HL-60 (cell line): Measurements from ENCODE around the gene WFDC11.
"Not testable (repeated sequence)": the region's sequence is repeated elsewhere in the genome, so short reads cannot be mapped to it uniquely, and the experiment has no call there.

Experiments used
- GABPA ChIP-seq: IDR thresholded peaks from 2 replicates; pipeline ENCODE4 v1.6.1; 2012; ENCODE audit warnings: low read depth
- POLR2AphosphoS5 ChIP-seq: IDR thresholded peaks from 2 replicates; pipeline ENCODE4 v1.6.1; 2012; ENCODE audit warnings: low read depth
- TF ChIP-seq, protein P1 (sequence below): IDR thresholded peaks from one replicate; pipeline ENCODE4 v1.5.1; 2011; ENCODE audit warnings: low read length, control low read depth, inconsistent platforms; ENCODE audit not compliant: insufficient read depth

DNA sequence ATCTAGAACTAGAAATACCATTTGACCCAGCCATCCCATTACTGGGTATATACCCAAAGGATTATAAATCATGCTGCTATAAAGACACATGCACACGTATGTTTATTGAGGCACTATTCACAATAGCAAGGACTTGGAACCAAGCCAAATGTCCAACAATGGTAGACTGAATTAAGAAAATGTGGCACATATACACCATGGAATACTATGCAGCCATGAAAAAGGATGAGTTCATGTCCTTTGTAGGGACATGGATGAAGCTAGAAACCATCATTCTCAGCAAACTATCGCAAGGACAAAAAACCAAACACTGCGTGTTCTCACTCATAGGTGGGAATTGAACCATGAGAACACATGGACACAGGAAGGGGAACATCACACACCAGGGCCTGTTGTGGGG is 13.0 kb downstream of the WFDC11 start:
- TF ChIP-seq, protein P1, sequence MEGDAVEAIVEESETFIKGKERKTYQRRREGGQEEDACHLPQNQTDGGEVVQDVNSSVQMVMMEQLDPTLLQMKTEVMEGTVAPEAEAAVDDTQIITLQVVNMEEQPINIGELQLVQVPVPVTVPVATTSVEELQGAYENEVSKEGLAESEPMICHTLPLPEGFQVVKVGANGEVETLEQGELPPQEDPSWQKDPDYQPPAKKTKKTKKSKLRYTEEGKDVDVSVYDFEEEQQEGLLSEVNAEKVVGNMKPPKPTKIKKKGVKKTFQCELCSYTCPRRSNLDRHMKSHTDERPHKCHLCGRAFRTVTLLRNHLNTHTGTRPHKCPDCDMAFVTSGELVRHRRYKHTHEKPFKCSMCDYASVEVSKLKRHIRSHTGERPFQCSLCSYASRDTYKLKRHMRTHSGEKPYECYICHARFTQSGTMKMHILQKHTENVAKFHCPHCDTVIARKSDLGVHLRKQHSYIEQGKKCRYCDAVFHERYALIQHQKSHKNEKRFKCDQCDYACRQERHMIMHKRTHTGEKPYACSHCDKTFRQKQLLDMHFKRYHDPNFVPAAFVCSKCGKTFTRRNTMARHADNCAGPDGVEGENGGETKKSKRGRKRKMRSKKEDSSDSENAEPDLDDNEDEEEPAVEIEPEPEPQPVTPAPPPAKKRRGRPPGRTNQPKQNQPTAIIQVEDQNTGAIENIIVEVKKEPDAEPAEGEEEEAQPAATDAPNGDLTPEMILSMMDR = not testable (repeated sequence)
- not testable (repeated sequence) for TF ChIP-seq POLR2AphosphoS5, GABPA
